Hepatocyte (in vitro differentiated cells): ENCODE data around the gene KRT7.

Experiments
- CTCF ChIP-seq: fragments of 200-600 bp; sonication (generic); IDR thresholded peaks from 2 replicates; pipeline ENCODE4 v1.5.1; 2016; ENCODE audit warnings: antibody characterized with exemption, mild to moderate bottlenecking; ENCODE audit not compliant: poor library complexity
- EZH2 ChIP-seq: fragments of 200-600 bp; sonication (generic); IDR thresholded peaks from 2 replicates; pipeline ENCODE4 v1.6.1; 2016; ENCODE audit warnings: antibody characterized with exemption, mild to moderate bottlenecking, borderline replicate concordance
- EZH2phosphoT487 ChIP-seq: fragments of 200-600 bp; sonication (generic); IDR thresholded peaks from one replicate; pipeline ENCODE4 v1.6.1; 2018; ENCODE audit warnings: antibody characterized with exemption, mild to moderate bottlenecking, low read depth, moderate library complexity; ENCODE audit not compliant: unreplicated experiment, severe bottlenecking

GRCh38 chr12:52204931-52205505, 28.0 kb upstream of the KRT7 start:
- TF ChIP-seq CTCF = no peak
- no peak for TF ChIP-seq EZH2
- no peak for TF ChIP-seq EZH2phosphoT487
